Fibroblast of lung (primary cell): Measurements from ENCODE around the gene CRKL.

Experiments used
- CTCF ChIP-seq, 2 donors: IDR thresholded peaks in 1 of 2; conservative IDR thresholded peaks in 1 of 2; 1 replicate in 1 of 2; 2 replicates in 1 of 2; pipeline ENCODE4 v1.5.1; 2011 to 2012; ENCODE audit warnings: low read length in 2 of 2, control low read depth in 1 of 2, inconsistent platforms in 1 of 2, low read depth in 1 of 2, mild to moderate bottlenecking in 1 of 2
- EZH2 ChIP-seq: IDR thresholded peaks from 2 replicates; pipeline ENCODE4 v1.5.1; 2012; ENCODE audit warnings: low read length, control low read depth, mild to moderate bottlenecking; ENCODE audit errors: missing control alignments

DNA sequence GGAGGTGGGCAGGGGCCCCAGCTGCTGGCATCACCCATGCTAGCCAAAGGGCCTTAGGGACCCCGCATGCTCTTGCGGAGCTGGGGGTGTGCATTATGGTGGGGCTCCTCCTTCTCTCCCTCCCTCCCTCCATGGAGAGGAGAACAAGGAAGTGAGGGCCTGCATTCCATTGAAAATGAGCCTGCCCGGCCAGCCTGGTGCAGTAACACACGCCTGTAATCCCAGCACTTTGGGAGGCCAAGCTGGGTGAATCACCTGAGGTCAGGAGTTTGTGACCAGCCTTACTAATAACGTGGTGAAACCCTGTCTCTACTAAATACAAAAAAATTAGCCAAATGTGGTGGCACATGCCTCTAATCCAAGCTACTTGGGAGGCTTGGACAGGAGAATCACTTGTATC, 36.0 kb upstream of the CRKL start:
- TF ChIP-seq CTCF (conservative IDR thresholded peaks at IDR 0.05 in 1 of 2, IDR thresholded peaks at IDR 0.05 in 1 of 2; ENCODE audit: low read depth in 1 of 2, low read length in 2 of 2) (no peak), EZH2 (no peak)
